GM12892 (cell line): ENCODE measurements around the gene TNS2.
"Not testable (repeated sequence)": the region's sequence is repeated elsewhere in the genome, so short reads cannot be mapped to it uniquely, and the experiment has no call there.

Experiments
- DNase-seq: peaks from one replicate; pipeline ENCODE4 v3.0.0; 2011; ENCODE audit not compliant: insufficient read length
- FAIRE-seq: peaks from 2 replicates; lab custom pipeline; 2011; peaks lifted over from hg19 to GRCh38; lab: Jason Lieb, UNC
- POLR2A ChIP-seq: IDR thresholded peaks from 2 replicates; pipeline ENCODE4 v1.6.1; 2011; ENCODE audit warnings: low read depth, low read length, control low read depth
- POLR2AphosphoS5 ChIP-seq: IDR thresholded peaks from 2 replicates; pipeline ENCODE4 v1.6.1; 2011; ENCODE audit warnings: low read depth, low read length, control low read depth
- TAF1 ChIP-seq: IDR thresholded peaks from 2 replicates; pipeline ENCODE4 v1.6.1; 2011; ENCODE audit warnings: low read depth, mild to moderate bottlenecking, control low read depth, low read length, borderline replicate concordance

Gene TNS2

GRCh38 chr12:53103860-53104305, 54.0 kb downstream of the TNS2 start:
- DNase-seq = no peak
- TF ChIP-seq POLR2A (no peak), TAF1 (no peak)
- no peak for FAIRE-seq

DNA sequence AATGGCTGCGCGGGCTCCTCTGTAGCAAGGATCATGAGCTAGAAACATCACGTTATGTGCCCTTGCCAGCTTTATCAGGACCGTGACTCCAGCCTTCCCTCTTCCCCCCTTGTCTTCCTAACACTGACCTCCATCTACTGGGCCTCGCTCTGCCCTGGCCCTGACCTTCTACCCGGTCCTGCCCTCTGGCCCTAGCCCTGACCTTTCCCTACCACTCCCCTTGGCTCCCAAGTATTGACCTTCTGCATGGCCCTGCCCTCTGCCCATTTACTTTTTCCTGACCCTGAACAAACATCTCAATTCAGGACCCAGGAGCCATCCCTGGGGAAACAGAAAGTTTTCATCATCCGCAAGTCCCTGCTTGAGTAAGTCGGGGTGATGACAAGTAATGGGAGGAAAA, 55.4 kb downstream of the TNS2 start:
- FAIRE-seq = no peak
- no peak for DNase-seq
- TF ChIP-seq TAF1 (no peak), POLR2A (no peak), POLR2AphosphoS5 (no peak)

DNA sequence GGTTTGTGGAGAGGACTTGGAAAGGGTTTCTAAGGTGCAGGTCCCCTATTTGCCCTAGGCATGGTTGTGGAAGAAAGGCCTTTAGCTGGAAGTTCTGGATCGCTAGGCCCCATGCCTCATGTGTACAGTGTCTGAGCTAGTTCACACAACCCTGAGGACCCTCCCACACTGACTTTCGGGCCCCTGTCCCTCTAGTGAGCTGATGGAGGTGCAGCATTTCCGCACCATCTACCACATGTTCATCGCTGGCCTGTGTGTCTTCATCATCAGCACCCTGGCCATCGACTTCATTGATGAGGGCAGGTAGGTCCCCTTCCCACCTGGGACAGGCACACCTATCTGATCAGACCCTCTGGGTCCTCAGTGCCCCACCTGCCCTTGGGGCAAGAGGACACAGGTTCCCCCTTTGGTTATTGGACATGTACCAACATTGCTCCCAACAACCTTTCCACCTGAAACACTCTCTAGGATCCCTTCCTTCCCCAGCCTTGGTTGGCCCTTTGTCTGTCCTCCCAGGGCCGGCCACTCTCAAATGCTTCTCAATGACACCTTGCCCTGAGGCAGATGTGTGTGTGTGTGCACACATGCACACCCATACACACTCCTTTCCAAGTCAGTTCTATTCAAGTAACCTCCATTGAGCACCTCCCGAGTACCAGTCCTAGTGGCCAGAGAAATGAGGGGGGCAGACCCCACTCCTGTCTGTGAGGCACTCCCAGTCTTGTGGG, 56.0 kb downstream of the TNS2 start:
- TF ChIP-seq POLR2AphosphoS5 (no peak), TAF1 (no peak), POLR2A (no peak)
- DNase-seq (no peak), FAIRE-seq (no peak)

DNA sequence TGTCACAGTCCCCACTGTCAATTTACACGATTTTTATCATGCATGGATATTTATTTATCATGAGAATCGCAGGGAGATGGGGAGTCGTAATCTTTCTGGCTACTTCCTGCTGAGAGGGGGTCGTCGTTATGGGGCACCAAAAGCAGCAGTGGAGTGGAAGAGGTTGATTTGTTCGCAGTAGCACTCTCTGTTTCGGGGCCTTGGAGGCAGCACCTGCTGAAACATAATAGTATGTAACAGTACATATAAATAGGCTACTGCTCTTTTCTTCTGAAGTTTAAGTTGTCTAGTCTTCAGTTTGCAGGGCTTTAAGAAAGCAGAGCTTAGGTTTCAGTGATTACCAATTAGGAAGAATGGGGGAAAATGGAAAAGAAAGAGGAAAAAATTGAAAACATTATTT, 57.3 kb downstream of the TNS2 start:
- no peak for TF ChIP-seq TAF1
- no peak for FAIRE-seq
- no peak for DNase-seq

GRCh38 chr12:53112431-53112830, 62.6 kb downstream of the TNS2 start:
- not testable (repeated sequence) for DNase-seq, FAIRE-seq

DNA sequence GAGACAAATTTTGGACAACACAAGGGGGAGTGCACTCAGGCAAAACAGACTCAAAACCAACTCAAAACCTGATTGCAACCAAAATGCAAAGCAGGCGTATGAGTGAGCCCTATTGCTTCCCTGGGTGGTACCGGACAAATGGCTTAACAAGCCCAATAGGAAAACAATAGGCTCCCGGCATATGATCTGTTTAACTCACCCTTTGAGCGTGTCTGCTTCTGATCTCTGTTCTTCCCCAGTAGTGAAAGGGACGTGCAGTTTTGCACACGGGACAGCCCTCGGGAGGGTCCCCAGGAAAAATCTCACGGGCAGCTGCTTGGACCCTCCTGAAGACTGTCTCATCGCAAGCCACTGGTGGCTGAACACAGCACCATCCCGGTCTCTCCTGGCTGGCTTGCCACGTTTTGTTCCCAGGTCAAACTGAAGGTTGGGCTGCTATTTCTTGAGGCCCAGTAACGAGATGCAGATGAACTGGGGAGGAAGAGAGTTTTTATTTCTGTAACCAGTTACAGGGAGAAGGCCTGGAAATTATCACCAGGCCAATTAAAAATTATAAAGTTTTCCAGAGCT, 63.4 kb downstream of the TNS2 start:
- FAIRE-seq (no peak), DNase-seq (no peak)
- TF ChIP-seq TAF1 (no peak), POLR2A (no peak), POLR2AphosphoS5 (no peak)

- FAIRE-seq (no peak), DNase-seq (no peak)
Observed at GRCh38 chr12:53113951-53114350, 64.1 kb downstream of the TNS2 start.

More at GRCh38 chr12:53113951-53114350, 64.1 kb downstream of the TNS2 start:
- TF ChIP-seq TAF1 = no peak
- no peak for TF ChIP-seq POLR2A
- TF ChIP-seq POLR2AphosphoS5 = no peak
